K562 (cell line): ENCODE data around the gene CAMP. TPM values are rescaled to one million over a fixed set of nuclear protein-coding genes. Genes with fewer than 3 reads are reported as not detected.
A peak's percentile ranks its signal among the peaks of the same experiment; 100 is the strongest.

ENCODE experiments used
- ATAC-seq: fragments of 200-7000 bp; cut with Tn5 transposase; 3 replicates; pipeline ENCODE4 v1.9.1; 2020; ENCODE audit warnings: moderate library complexity
- BruUV-seq: library from RNA; stranded (reverse); fragments of 400-500 nt; replicated peaks from 2 replicates; lab custom pipeline; 2021; lab: Mats Ljungman, UMichigan
- CTCF ChIA-PET: fragments of 300-600 bp; formaldehyde crosslinking; extraction: SDS; loops from one replicate; lab custom pipeline; 2021; ENCODE audit warnings: low intra/inter-chr PET ratio; lab: Yijun Ruan, JAX
- POLR2A ChIA-PET: fragments of 300-600, 350-650 bp; sonication (Branson Sonifier 250); formaldehyde crosslinking; extraction: SDS; loops from one replicate; lab custom pipeline; 2021; ENCODE audit warnings: antibody characterized with exemption, inconsistent platforms; lab: Yijun Ruan, JAX
- DNase-seq, 4 experiments: peaks; one replicate each; pipeline versions ENCODE4 v3.0.0 to v3.0.0-alpha.2; 2011 to 2018; ENCODE audit warnings: low spot score in 3 of 4, mixed read lengths in 3 of 4; ENCODE audit errors: extremely low read depth in 1 of 4
- FAIRE-seq: peaks from 2 replicates; lab custom pipeline; 2011; peaks lifted over from hg19 to GRCh38; lab: Jason Lieb, UNC
- H2AFZ ChIP-seq: 2 replicates; pipeline ENCODE4 v1.6.0; 2011; ENCODE audit warnings: low read depth, low read length, control low read depth, inconsistent platforms
- H3K27ac ChIP-seq: fragments of 200-600 bp; 3 replicates; pipeline ENCODE4 v1.8.0; 2011; ENCODE audit warnings: low read depth, mild to moderate bottlenecking, control low read depth, inconsistent platforms, low read length, moderate library complexity, mixed read lengths; ENCODE audit errors: extremely low read depth
- H3K27me3 ChIP-seq, 2 experiments: fragments of 300-600 bp in 1 of 2; 2 replicates in 1 of 2; 3 replicates in 1 of 2; pipeline versions ENCODE4 v1.6.0 to v1.8.0; 2011; ENCODE audit warnings: inconsistent platforms in 2 of 2, low read length in 2 of 2, mild to moderate bottlenecking in 1 of 2, mixed read lengths in 1 of 2, moderate library complexity in 1 of 2; ENCODE audit not compliant: control insufficient read depth in 2 of 2, insufficient read depth in 2 of 2
- H3K36me3 ChIP-seq: fragments of 300-600 bp; 3 replicates; pipeline ENCODE4 v1.8.0; 2011; ENCODE audit warnings: mild to moderate bottlenecking, low read length, inconsistent platforms; ENCODE audit not compliant: control insufficient read depth, insufficient read depth
- H3K4me1 ChIP-seq, 2 experiments: fragments of 200-600 bp in 1 of 2; replicated peaks in 1 of 2; 2 replicates in 1 of 2; 3 replicates in 1 of 2; pipeline versions ENCODE4 v1.5.1 to v1.8.0; 2011; ENCODE audit warnings: inconsistent platforms in 2 of 2, low read length in 2 of 2, mild to moderate bottlenecking in 1 of 2, mixed read lengths in 1 of 2, moderate library complexity in 1 of 2; ENCODE audit not compliant: control insufficient read depth in 2 of 2, insufficient read depth in 2 of 2
- H3K4me2 ChIP-seq: 2 replicates; pipeline ENCODE4 v1.6.1; 2011; ENCODE audit warnings: low read length, control low read depth, inconsistent platforms, mixed read lengths; ENCODE audit not compliant: insufficient read depth
- H3K4me3 ChIP-seq: fragments of 200-600 bp; sonication (generic), shearing (Covaris generic); 2 replicates; pipeline ENCODE4 v1.5.1; 2016; ENCODE audit warnings: control low read depth, inconsistent platforms
- H3K79me2 ChIP-seq: fragments of 200-600 bp; 3 replicates; pipeline ENCODE4 v1.8.0; 2011; ENCODE audit warnings: low read length, inconsistent platforms; ENCODE audit not compliant: control insufficient read depth, insufficient read depth
- H3K9ac ChIP-seq, 2 experiments: 2 replicates each; pipeline versions ENCODE4 v1.6.0 to v1.6.1; 2011; ENCODE audit warnings: low read depth in 2 of 2, low read length in 2 of 2, control low read depth in 1 of 2, inconsistent platforms in 1 of 2, mild to moderate bottlenecking in 1 of 2, mixed read lengths in 1 of 2; ENCODE audit not compliant: insufficient read depth in 1 of 2
- H3K9me1 ChIP-seq: one replicate; pipeline ENCODE4 v1.6.0; 2011; ENCODE audit warnings: inconsistent platforms, mild to moderate bottlenecking, low read length, moderate library complexity; ENCODE audit not compliant: control insufficient read depth, insufficient read depth
- H3K9me3 ChIP-seq: replicated peaks from 2 replicates; pipeline ENCODE4 v1.5.1; 2011; ENCODE audit warnings: low read depth, low read length, inconsistent platforms; ENCODE audit not compliant: control insufficient read depth, insufficient read depth
- H4K20me1 ChIP-seq: replicated peaks from 2 replicates; pipeline ENCODE4 v1.6.1; 2011; ENCODE audit warnings: low read length, inconsistent platforms, mixed read lengths; ENCODE audit not compliant: control insufficient read depth, insufficient read depth
- HNRNPL ChIP-seq: fragments of 200-400 bp; formaldehyde crosslinking; IDR thresholded peaks from 2 replicates; pipeline ENCODE4 v1.6.1; 2017; ENCODE audit warnings: low read depth, mild to moderate bottlenecking, low read length
- MXI1 ChIP-seq: IDR thresholded peaks from 2 replicates; pipeline ENCODE4 v1.6.1; 2011; ENCODE audit warnings: low read depth, mild to moderate bottlenecking, improper control_type of control experiment, low read length
- MYBL2 ChIP-seq, 2 experiments: fragments of 450-650 bp in 1 of 2; sonication (generic) in 1 of 2; formaldehyde crosslinking in 1 of 2; IDR thresholded peaks; 2 replicates each; pipeline versions ENCODE4 v1.6.1 to v1.8.1; 2017 to 2022; ENCODE audit warnings: borderline replicate concordance in 1 of 2, inconsistent platforms in 1 of 2, low read depth in 1 of 2, mild to moderate bottlenecking in 1 of 2, missing genetic modification reagents in 1 of 2, moderate library complexity in 1 of 2
- XRCC5 ChIP-seq: fragments of 200-400 bp; formaldehyde crosslinking; IDR thresholded peaks from 2 replicates; pipeline ENCODE4 v1.6.1; 2017; ENCODE audit warnings: low read depth, mild to moderate bottlenecking, low read length
- ZNF79 ChIP-seq: fragments of 250-450 bp; sonication (Bioruptor Pico); IDR thresholded peaks from 2 replicates; pipeline ENCODE4 v1.4.0; 2020; ENCODE audit warnings: low read depth, mild to moderate bottlenecking, moderate library complexity
- ZNF830 ChIP-seq: fragments of 250-450 bp; sonication (Bioruptor Pico); IDR thresholded peaks from 2 replicates; pipeline ENCODE4 v1.5.0; 2021; ENCODE audit warnings: mild to moderate bottlenecking
- WGBS: fragments of 100-300 bp; shearing (Covaris generic); methylation state at CpG from one replicate; pipeline ENCODE4 v1.1.6; 2016; ENCODE audit warnings: low coverage, mixed read lengths; ENCODE audit not compliant: insufficient coverage; ENCODE audit errors: missing lambda C conversion rate; 5-methylcytosine and 5-hydroxymethylcytosine counted together
- in situ Hi-C: fragments of 300-500 bp; cut with MboI; formaldehyde crosslinking; loops from 4 replicates; pipeline ENCODE4 v1.15.0; 2018; ENCODE audit warnings: inconsistent platforms, mixed read lengths
- intact Hi-C: fragments of 100-400 bp; cut with micrococcal nuclease; formaldehyde crosslinking; loops from 2 replicates; pipeline ENCODE4 v1.14.2; 2022
- polyA plus RNA-seq, 8 experiments: library from polyadenylated mRNA; depleted of rRNA in 4 of 8; stranded (reverse) in 5 of 8; unstranded in 3 of 8; fragments of >200 nt; fragmentation: Nextera tagmentation in 2 of 8; fragmentation: Illumina TruSeq in 1 of 8; extraction: Ambion mirVana in 2 of 8; extraction: Trizol in 1 of 8; gene quantifications; 2 replicates each; pipeline versions ENCODE4 v1.2.1 to v1.2.3, GENCODE V29; 2011 to 2014; ENCODE audit warnings: inconsistent platforms in 1 of 8, missing spikeins in 1 of 8
- total RNA-seq, 7 experiments: library from RNA; depleted of rRNA in 6 of 7; stranded (reverse); fragments of >200 nt in 6 of 7; fragmentation: Illumina TruSeq in 2 of 7; extraction: Trizol in 2 of 7; gene quantifications; 2 replicates each; pipeline versions ENCODE4 v1.2.1 to v1.2.3, GENCODE V29; 2011 to 2021; ENCODE audit warnings: low replicate concordance in 1 of 7
- TF ChIP-seq, protein P1 (sequence below), 2 experiments: fragments of 450-650 bp in 1 of 2; sonication (generic) in 1 of 2; formaldehyde crosslinking in 1 of 2; IDR thresholded peaks; 2 replicates each; pipeline versions ENCODE4 v1.7.1 to v1.9.0; 2016 to 2022; ENCODE audit warnings: inconsistent platforms in 1 of 2, mild to moderate bottlenecking in 1 of 2, missing genetic modification reagents in 1 of 2
- TF ChIP-seq, protein P2 (sequence below): sonication (generic); formaldehyde crosslinking; IDR thresholded peaks from 2 replicates; pipeline ENCODE4 v1.8.1; 2023; ENCODE audit warnings: mild to moderate bottlenecking, missing genetic modification reagents

Gene CAMP
- total and polyA plus RNA-seq, 9 of the 15 experiments (the other 6 are each of a cell fraction or from before 2014, with no cell fraction given) = 0.22 TPM; not detected in 8

DNA sequence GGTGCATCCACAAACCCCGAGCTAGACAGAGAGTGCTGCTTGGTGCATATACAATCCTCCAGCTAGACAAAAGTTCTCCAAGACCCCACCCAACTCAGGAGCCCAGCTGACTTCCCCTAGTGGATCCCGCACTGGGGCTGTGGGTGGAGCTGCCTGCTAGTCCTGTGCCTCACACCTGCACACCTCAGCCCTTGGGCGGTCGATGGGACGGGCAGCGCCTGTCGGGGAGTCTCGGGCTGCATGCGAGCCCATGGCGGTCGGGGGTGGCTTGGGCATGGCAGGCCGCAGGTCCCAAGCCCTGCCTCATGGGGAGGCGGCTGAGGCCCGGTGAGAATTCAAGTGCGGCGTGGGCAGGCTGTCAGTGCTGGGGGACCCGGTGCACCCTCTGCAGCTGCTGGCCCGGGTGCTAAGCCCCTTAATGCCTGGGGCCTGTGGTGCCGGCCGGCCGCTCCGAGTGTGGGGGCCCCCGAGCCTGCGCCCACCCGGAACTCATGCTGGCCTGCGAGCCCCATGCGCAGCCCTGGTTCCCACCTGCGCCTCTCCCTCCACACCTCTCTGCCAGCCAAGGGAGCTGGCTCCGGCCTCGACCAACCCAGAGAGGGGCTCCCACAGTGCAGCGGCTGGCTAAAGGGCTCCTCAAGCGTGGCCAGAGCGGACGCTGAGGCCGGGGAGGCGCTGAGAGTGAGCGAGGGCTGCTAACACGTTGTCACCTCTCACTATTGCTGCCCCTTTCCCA is 48.6 kb downstream of the CAMP start:
- Histone ChIP-seq H3K4me2 (no peak overlapping the region), H3K4me1 (no peaks in the 10 kb centered on the region), H3K79me2 (no peaks in the 10 kb centered on the region), H3K4me3 (no peak overlapping the region), H3K36me3 (peaks cover 31% of the 10 kb centered on the region; the same call in 2 of the 3 replicates), H2AFZ (no peak overlapping the region), H3K9me3 (peaks cover 4% of the 10 kb centered on the region; the same call in 1 of the 2 replicates), H3K27ac (no peak overlapping the region), H3K27me3 (no peaks in the 10 kb centered on the region), H4K20me1 (no peaks in the 10 kb centered on the region), H3K9me1 (no peaks in the 10 kb centered on the region), H3K9ac (no peak overlapping the region)
- intact Hi-C loops (loop anchor here (2.0 to 10.0 kb wide), 4 partner anchors 39 to 283 kb away; partner anchors contain the start of gene PFKFB4), in situ Hi-C loops (loop anchor here (5.0 kb wide), 1 partner anchor 165 kb away; no protein-coding TSS in a partner anchor)
- ATAC-seq (no peak), FAIRE-seq (no peak), DNase-seq (no peak)
- BruUV-seq = no TSS peak
- POLR2A ChIA-PET = interaction anchor here (1.1 to 1.7 kb wide), 6 partner anchors 13 to 168 kb away, joined by 3 to 6 read pairs (median 4); partner anchors contain the start of genes CCDC51, TMA7 and ZNF589
- CTCF ChIA-PET = interaction anchor here (1.6 to 4.2 kb wide), 2 partner anchors 163 to 168 kb away, joined by 4 to 59 read pairs; partner anchors contain the start of genes CCDC51 and TMA7
- whole genome bisulfite sequencing = 94% methylated on average over 7 of the region's 38 CpGs
- no peak for TF ChIP-seq HNRNPL
- TF ChIP-seq, protein P1, sequence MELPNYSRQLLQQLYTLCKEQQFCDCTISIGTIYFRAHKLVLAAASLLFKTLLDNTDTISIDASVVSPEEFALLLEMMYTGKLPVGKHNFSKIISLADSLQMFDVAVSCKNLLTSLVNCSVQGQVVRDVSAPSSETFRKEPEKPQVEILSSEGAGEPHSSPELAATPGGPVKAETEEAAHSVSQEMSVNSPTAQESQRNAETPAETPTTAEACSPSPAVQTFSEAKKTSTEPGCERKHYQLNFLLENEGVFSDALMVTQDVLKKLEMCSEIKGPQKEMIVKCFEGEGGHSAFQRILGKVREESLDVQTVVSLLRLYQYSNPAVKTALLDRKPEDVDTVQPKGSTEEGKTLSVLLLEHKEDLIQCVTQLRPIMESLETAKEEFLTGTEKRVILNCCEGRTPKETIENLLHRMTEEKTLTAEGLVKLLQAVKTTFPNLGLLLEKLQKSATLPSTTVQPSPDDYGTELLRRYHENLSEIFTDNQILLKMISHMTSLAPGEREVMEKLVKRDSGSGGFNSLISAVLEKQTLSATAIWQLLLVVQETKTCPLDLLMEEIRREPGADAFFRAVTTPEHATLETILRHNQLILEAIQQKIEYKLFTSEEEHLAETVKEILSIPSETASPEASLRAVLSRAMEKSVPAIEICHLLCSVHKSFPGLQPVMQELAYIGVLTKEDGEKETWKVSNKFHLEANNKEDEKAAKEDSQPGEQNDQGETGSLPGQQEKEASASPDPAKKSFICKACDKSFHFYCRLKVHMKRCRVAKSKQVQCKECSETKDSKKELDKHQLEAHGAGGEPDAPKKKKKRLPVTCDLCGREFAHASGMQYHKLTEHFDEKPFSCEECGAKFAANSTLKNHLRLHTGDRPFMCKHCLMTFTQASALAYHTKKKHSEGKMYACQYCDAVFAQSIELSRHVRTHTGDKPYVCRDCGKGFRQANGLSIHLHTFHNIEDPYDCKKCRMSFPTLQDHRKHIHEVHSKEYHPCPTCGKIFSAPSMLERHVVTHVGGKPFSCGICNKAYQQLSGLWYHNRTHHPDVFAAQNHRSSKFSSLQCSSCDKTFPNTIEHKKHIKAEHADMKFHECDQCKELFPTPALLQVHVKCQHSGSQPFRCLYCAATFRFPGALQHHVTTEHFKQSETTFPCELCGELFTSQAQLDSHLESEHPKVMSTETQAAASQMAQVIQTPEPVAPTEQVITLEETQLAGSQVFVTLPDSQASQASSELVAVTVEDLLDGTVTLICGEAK (IDR thresholded peaks at IDR 0.05) = no peak
- TF ChIP-seq, protein P1 (CRISPR knock-in tag; IDR thresholded peaks at IDR 0.05) = no peak
- no peak for TF ChIP-seq ZNF79 (CRISPR knock-in tag)
- no peak for TF ChIP-seq MXI1
- TF ChIP-seq MYBL2 (IDR thresholded peaks at IDR 0.05; ENCODE audit: low read depth) = no peak
- TF ChIP-seq MYBL2 (CRISPR knock-in tag; IDR thresholded peaks at IDR 0.05; ENCODE audit: borderline replicate concordance) = no peak
- TF ChIP-seq ZNF830 (CRISPR knock-in tag) = no peak
- no peak for TF ChIP-seq XRCC5
- TF ChIP-seq, protein P2, sequence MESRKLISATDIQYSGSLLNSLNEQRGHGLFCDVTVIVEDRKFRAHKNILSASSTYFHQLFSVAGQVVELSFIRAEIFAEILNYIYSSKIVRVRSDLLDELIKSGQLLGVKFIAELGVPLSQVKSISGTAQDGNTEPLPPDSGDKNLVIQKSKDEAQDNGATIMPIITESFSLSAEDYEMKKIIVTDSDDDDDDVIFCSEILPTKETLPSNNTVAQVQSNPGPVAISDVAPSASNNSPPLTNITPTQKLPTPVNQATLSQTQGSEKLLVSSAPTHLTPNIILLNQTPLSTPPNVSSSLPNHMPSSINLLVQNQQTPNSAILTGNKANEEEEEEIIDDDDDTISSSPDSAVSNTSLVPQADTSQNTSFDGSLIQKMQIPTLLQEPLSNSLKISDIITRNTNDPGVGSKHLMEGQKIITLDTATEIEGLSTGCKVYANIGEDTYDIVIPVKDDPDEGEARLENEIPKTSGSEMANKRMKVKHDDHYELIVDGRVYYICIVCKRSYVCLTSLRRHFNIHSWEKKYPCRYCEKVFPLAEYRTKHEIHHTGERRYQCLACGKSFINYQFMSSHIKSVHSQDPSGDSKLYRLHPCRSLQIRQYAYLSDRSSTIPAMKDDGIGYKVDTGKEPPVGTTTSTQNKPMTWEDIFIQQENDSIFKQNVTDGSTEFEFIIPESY (CRISPR knock-in tag) = peak; percentile 64
